Ectodermal cell (in vitro differentiated cells): ENCODE data around the gene C17orf78.
"Not testable (repeated sequence)": the region's sequence is repeated elsewhere in the genome, so short reads cannot be mapped to it uniquely, and the experiment has no call there.

ENCODE experiments used
- H3K27ac ChIP-seq: 2 replicates; pipeline ENCODE4 v1.7.0; 2013; ENCODE audit warnings: mild to moderate bottlenecking, low read depth, low read length; ENCODE audit not compliant: insufficient read depth, poor library complexity, severe bottlenecking
- H3K27me3 ChIP-seq: 2 replicates; pipeline ENCODE4 v1.7.0; 2013; ENCODE audit warnings: mild to moderate bottlenecking, low read length; ENCODE audit not compliant: insufficient read depth, control insufficient read depth, poor library complexity, severe bottlenecking
- H3K36me3 ChIP-seq: one replicate; pipeline ENCODE4 v1.7.0; 2013; ENCODE audit warnings: low read length; ENCODE audit not compliant: control insufficient read depth, insufficient read depth
- H3K4me1 ChIP-seq: one replicate; pipeline ENCODE4 v1.7.0; 2013; ENCODE audit warnings: low read length; ENCODE audit not compliant: control insufficient read depth, insufficient read depth
- H3K4me3 ChIP-seq: 2 replicates; pipeline ENCODE4 v1.7.0; 2013; ENCODE audit warnings: low read depth, low read length, control low read depth; ENCODE audit not compliant: insufficient read depth
- H3K9me3 ChIP-seq: 2 replicates; pipeline ENCODE4 v1.7.0; 2013; ENCODE audit warnings: mild to moderate bottlenecking, low read length, moderate library complexity; ENCODE audit not compliant: control insufficient read depth
- WGBS, 2 experiments: methylation state at CpG; one replicate each; pipeline ENCODE4 v1.1.7; 2013; ENCODE audit warnings: missing lambda C conversion rate in 2 of 2; 5-methylcytosine and 5-hydroxymethylcytosine counted together

The C17orf78 gene

GRCh38 chr17:37405522-37405921, 29.7 kb downstream of the C17orf78 start:
- H3K4me3 ChIP-seq: peak overlapping the region; percentile 76
- not testable (repeated sequence) for H3K27ac ChIP-seq, H3K27me3 ChIP-seq, H3K9me3 ChIP-seq, H3K4me1 ChIP-seq, H3K36me3 ChIP-seq
- WGBS, 2 experiments: 66 to 72% methylated on average over 10 to 14 of the region's 14 CpGs

DNA sequence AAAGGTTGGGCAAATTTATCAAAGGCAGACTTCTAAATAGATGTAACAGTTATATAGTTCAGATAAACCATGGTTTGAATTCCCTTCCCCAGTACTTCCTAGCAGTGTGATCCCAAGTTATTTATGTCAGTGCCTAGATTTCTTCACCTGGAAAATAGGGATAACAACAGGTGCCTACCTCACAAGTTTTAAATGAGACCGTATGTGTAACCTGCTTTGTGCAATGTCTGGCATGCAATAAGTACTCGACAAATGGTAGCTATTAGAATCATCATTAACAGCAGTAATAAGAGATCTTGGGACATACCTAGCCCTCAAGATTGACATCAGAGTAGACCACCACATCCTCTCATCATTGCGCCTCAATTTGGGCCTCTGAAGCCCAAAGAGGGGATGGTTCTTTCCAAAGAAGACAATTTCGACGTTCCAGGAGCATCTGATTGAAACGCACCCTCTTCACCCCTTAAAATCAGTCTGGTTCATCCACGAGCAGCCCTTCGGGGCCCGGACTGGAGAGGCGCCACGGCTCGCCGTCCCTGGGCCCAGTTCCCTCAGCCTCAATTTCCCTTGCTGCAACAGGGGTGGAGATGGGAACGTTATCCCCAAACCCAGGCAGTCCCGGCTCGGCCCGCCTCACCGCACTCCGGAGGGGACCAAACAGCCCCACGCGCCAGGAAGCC, 30.3 kb downstream of the C17orf78 start:
- no peaks in the 10 kb centered on the region for H3K27me3 ChIP-seq

GRCh38 chr17:37406635-37407461, 31.1 kb downstream of the C17orf78 start, which contains the start of the genes ACACA and TADA2A:
Gene ACACA, minus strand, starts transcription at chr17:37406836. Its CDS starts 537 bp downstream, at chr17:37406299.
Gene TADA2A, plus strand, starts transcription at chr17:37406886. Its CDS starts 4,480 bp downstream, at chr17:37411366.
- peak within 1 kb of the TSS; percentile 66 for H3K27ac ChIP-seq
- H3K27me3 ChIP-seq: no peaks in the 10 kb centered on the region
- H3K9me3 ChIP-seq: no peaks in the 10 kb centered on the region
- no peaks in the 10 kb centered on the region for H3K4me1 ChIP-seq
- H3K36me3 ChIP-seq: peaks cover 10% of the 10 kb centered on the region
- peak within 1 kb of the TSS; percentile 76 for H3K4me3 ChIP-seq
- 1% methylated on average over 98 of the region's 98 CpGs for WGBS, 2 experiments

More for the DNA sequence above, 30.3 kb downstream of the C17orf78 start:
- WGBS, 2 experiments: 2 to 4% methylated on average over 21 of the region's 21 CpGs
- no peaks in the 10 kb centered on the region for H3K4me1 ChIP-seq
- peak overlapping the region; percentile 76 for H3K4me3 ChIP-seq
- peaks cover 3% of the 10 kb centered on the region for H3K36me3 ChIP-seq
- H3K27ac ChIP-seq: peak overlapping the region; percentile 66
- H3K9me3 ChIP-seq: no peaks in the 10 kb centered on the region

DNA sequence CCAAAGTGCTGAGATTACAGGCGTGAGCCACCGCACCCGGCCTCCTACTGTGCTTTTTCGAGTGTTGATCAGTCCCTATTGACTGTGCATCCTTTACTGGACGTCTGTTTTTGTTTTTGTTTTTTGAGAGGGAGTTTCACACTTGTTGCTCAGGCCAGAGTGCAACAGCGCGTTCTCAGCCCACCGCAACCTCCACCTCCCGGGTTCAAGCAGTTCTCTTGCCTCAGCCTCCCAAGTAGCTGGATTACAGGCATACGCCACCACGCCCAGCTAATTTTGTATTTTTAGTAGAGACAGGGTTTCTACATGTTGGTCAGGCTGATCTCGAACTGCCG, 32.3 kb downstream of the C17orf78 start:
- H3K4me1 ChIP-seq, H3K9me3 ChIP-seq, H3K27me3 ChIP-seq, H3K27ac ChIP-seq, H3K4me3 ChIP-seq: not testable (repeated sequence)
- H3K36me3 ChIP-seq: peaks cover 15% of the 10 kb centered on the region
- WGBS, 2 experiments: 92 to 95% methylated on average over 13 of the region's 13 CpGs

DNA sequence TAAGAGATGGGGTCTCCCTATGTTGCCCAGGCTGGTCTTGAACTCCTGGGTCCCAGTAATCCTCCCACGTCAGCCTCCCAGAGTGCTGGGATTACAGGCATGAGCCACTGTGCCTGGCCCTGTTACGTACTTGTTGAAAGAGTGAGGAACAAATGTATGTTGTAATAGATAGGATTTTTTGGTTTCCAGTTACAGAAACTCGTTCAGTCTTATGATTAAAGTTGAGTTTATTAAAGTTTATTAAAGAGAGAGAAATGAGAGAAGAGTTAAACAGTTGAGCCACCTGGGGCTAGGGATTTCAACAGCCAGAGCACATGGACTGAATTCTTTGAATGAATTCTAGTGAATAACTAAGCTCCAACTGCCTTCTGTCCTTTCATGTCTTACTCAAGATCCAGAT, 34.6 kb downstream of the C17orf78 start:
- Histone ChIP-seq H3K27ac (no peak overlapping the region), H3K36me3 (peaks cover 31% of the 10 kb centered on the region), H3K9me3 (no peaks in the 10 kb centered on the region), H3K4me3 (no peak overlapping the region), H3K27me3 (no peaks in the 10 kb centered on the region), H3K4me1 (no peaks in the 10 kb centered on the region)
- WGBS, 2 experiments: 92 to 97% methylated on average over 3 of the region's 3 CpGs

DNA sequence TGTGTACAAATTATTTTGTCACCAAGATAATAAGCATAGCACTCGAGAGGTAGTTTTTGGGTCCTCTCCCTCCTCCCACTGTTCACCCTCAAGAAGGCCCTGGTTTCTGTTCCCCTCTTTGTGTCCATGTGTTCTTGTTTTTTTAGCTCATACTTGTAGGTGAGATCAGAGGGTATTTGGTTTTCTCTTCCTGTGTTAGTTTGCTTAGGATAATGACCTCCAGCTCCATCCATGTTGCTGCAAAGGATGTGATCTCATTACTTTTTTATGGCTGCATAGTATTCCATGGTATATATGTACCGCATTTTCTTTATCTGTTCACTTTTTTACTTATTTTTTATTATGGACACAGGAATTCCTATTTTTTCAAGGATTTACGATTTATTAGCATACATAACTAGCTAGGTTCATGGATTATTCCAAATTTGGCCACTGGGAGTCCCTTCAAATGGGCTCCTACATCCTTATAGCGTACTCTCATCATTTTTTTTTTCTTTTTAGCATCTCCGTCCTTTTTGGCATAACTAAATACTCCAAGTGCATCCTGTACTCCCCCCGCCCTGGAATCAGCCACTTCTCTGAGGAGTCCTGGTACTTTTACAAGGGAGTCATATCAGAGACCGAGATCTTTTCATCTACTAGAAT, 38.2 kb downstream of the C17orf78 start:
- no peaks in the 10 kb centered on the region for H3K4me1 ChIP-seq
- peaks cover 41% of the 10 kb centered on the region for H3K36me3 ChIP-seq
- H3K4me3 ChIP-seq: no peak overlapping the region
- H3K27me3 ChIP-seq: no peaks in the 10 kb centered on the region
- WGBS, 2 experiments: 95 to 96% methylated on average over 6 to 7 of the region's 7 CpGs
- no peak overlapping the region for H3K27ac ChIP-seq
- H3K9me3 ChIP-seq: no peaks in the 10 kb centered on the region

- 97 to 100% methylated on average over 2 of the region's 2 CpGs for WGBS, 2 experiments
- Histone ChIP-seq H3K27me3 (no peaks in the 10 kb centered on the region), H3K36me3 (peaks cover 29% of the 10 kb centered on the region), H3K9me3 (no peaks in the 10 kb centered on the region), H3K27ac (no peak overlapping the region), H3K4me3 (no peak overlapping the region), H3K4me1 (no peaks in the 10 kb centered on the region)
Measured at GRCh38 chr17:37417852-37418251, 42.1 kb downstream of the C17orf78 start.

GRCh38 chr17:37422971-37423625, 47.3 kb downstream of the C17orf78 start:
- Histone ChIP-seq H3K27me3 (no peaks in the 10 kb centered on the region), H3K4me1 (no peaks in the 10 kb centered on the region), H3K4me3 (no peak overlapping the region), H3K9me3 (no peaks in the 10 kb centered on the region), H3K36me3 (peaks cover 24% of the 10 kb centered on the region), H3K27ac (no peak overlapping the region)
- WGBS, 2 experiments: 74 to 75% methylated on average over 4 of the region's 4 CpGs

GRCh38 chr17:37425268-37425667, 49.5 kb downstream of the C17orf78 start:
- Histone ChIP-seq H3K27me3 (no peaks in the 10 kb centered on the region), H3K27ac (no peak overlapping the region), H3K36me3 (peaks cover 21% of the 10 kb centered on the region), H3K4me3 (no peak overlapping the region), H3K9me3 (no peaks in the 10 kb centered on the region), H3K4me1 (no peaks in the 10 kb centered on the region)
- 95 to 100% methylated on average over 1 of the region's 1 CpG for WGBS, 2 experiments

GRCh38 chr17:37429039-37429438, 53.3 kb downstream of the C17orf78 start:
- no peak overlapping the region for H3K27ac ChIP-seq
- no peak overlapping the region for H3K4me3 ChIP-seq
- H3K9me3 ChIP-seq: no peaks in the 10 kb centered on the region
- 93 to 98% methylated on average over 2 to 3 of the region's 3 CpGs for WGBS, 2 experiments
- no peaks in the 10 kb centered on the region for H3K4me1 ChIP-seq
- H3K27me3 ChIP-seq: no peaks in the 10 kb centered on the region
- H3K36me3 ChIP-seq: peaks cover 21% of the 10 kb centered on the region
